Activated CD8-positive, alpha-beta memory T cell treated with anti-CD3 and anti-CD28 coated beads, Interleukin-2, amount 50 U/mL, for 24 hours (primary cell): Measurements from ENCODE around the gene STAG1.
"Not testable (repeated sequence)": the region's sequence is repeated elsewhere in the genome, so short reads cannot be mapped to it uniquely, and the experiment has no call there.

Experiments
- DNase-seq: peaks from one replicate; pipeline ENCODE4 v3.0.0-alpha.2; 2020; ENCODE audit errors: extremely low read depth

Gene STAG1

DNA sequence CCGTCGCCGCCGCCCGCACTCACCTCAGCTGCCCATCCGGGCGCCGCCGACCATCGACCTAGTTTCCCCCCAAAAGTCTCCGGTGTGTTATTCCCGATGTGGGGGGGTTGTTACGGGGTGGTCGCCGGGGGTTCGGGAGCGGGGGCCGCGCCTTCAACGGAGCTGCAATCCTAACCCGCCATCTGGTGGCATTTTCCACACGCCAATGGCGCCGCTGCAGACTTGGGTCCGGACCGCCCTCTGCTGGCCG is at the start of gene STAG1:
Gene STAG1 (minus strand): TSS at position 207 of the 250 bp plus-strand sequence. CDS start 121,480 bp downstream, outside the sequence.
- DNase-seq = no peak

DNA sequence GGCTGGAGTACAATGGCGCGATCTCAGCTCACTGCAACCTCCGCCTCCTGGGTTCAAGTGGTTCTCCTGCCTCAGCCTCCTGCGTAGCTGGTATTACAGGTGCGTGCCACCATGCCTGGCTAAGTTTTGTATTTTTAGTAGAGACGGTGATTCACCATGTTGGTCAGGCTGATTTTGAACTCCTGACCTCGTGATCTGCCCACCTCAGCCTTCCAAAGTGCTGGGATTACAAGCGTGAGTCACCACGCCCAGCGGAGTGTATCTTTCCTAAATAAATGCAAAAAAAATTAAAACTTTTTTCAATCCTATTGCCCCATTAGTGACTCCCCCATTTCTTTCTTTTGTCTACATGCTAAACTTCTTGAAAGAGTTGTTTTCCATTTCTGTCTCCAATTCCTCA is 49.0 kb upstream of the STAG1 start:
- DNase-seq = not testable (repeated sequence)

GRCh38 chr3:136792556-136793330 is 40.6 kb upstream of the STAG1 start:
- no peak for DNase-seq

- DNase-seq = no peak
Measured at GRCh38 chr3:136790786-136791185, 38.6 kb upstream of the STAG1 start.

DNA sequence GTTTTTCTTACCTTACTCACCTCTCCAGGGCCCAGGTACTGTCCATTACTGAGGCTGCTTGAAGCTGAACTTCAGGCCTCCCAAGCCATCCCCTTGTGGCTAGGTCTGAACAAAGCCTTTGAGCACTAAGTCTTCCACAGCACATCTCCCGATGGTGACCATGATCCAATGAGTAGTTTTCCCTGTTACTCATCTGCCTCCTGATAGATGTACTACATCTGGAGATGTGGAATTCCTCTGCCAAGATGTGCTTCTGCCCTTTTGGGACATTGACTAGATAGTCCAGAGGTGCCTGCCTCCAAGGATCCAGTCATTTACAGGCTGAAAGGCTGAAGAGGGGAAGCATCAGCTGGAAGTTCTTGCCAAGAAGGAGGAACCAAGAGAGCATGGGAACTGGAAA is 37.8 kb upstream of the STAG1 start:
- DNase-seq = no peak

DNA sequence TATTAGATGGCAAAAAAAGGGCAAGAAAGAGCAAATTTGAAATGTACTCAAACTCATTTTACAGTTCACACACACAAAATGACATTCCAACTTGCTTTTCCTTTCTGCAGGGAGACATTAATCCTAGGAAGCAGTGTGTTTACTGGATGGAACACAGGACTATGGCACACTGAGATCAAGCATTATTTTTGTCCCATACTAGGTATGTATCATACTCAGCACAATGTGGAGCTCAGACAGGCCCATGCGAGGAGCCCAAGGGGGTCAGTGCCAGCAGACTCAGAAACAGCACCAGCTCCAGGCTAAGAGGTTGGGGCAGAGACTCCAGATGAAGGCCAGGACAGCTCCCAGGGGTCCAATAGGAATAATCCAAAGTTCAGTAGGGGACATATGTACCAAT is 36.0 kb upstream of the STAG1 start:
- DNase-seq = no peak

DNA sequence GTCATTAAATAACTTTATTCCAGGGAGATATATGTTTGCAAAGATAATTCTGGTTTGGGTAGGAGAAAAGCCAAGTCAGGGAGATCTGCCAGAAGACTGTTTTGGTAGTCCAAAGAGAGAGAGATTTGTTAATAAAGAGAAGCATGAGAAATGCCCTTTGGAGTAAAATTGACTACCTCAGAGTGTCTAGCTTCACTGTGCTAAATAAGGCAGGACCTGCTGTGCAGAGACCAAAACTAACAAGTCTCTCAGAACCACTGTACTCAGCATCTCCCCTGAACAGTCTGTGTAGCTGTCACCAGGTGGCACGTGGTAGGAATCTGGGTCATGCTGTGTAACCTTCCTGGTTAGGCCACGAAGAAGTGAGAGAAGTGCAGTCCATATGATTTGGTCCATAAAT is 35.2 kb upstream of the STAG1 start:
- no peak for DNase-seq

DNA sequence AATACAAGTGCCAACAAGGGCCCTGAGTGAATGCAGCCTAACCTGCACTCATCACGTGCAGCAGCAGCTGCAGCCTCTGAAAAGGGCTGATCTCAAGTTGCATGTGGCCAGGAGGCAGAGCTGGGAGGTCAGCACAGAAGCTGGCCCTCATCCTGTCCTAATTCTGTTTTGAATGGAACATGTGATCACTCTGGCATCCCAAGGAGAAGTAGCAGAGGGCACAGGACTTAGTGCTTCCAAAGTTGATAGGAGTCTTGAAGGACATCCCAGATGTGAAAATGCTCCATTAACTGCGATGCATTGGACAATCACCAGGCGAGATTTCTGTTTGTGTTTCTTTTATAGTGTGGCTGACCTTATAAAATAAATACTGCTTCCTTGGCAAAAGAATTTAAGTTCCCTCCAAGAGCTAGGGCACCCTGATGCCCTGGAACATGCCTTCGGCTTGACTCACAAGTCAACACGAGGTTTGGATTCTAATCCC is 31.6 kb upstream of the STAG1 start:
- no peak for DNase-seq

GRCh38 chr3:136780741-136781140 is 28.6 kb upstream of the STAG1 start:
- DNase-seq = no peak

- no peak for DNase-seq
Measured at GRCh38 chr3:136778865-136779264, 26.7 kb upstream of the STAG1 start.

DNA sequence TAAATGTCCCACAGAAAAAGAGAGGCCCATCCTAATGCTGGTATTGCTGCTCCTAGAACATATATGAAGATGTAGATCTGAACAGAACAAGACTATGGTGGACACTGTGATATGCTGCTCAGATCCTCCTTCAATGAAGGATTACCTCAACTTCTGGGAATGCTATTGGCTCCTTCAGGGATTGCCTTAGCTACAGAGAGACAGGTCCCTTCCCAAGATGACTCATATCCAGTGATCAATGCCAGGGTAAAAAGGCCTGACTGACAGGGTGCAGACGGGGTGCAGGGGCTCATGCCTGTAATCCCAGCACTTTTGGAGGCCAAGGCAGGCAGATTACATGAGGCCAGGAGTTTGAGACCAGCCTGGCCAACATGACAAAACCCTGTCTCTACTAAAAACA is 20.5 kb upstream of the STAG1 start:
- DNase-seq = no peak

DNA sequence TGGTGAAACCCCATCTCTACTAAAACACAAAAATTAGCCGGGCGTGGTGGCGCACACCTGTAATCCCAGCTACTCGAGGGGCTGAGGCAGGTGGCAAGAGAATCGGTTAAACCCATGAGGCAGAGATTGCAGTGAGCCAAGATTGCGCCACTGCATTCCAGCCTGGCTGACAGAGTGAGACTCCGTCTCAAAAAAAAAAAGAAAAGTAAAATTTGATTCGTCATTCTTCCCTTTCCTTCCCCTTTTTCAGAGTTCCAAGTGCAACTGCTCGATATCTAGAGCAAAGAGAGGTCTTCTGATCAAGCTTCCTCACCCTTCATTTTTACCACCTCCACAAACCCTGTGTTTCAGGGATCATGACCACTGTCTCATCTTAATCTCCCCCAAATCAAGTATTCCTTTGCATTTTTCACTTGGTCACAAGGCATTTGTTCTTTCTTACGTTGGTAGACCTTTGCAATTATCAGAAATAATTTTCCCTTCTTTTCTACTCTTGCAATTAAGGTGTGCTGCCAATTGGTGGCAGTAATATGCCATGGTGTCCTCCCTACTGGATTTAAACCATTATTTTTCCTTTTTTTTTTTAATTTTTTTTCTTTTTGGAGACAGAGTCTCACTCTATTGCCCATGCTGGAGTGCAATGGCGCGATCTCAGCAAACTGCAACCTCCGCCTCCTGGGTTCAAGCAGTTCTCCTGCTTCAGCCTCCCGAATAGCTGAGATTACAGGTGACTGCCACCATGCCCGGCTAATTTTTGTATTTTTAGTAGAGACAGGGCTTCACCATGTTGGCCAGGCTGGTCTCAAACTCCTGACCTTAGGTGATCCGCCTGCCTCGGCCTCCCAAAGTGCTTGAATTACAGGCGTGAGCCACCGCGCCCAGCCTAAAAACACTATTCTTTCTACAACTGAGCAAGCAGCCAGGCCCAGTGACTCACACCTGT is 6.3 kb upstream of the STAG1 start:
- DNase-seq = not testable (repeated sequence)

DNA sequence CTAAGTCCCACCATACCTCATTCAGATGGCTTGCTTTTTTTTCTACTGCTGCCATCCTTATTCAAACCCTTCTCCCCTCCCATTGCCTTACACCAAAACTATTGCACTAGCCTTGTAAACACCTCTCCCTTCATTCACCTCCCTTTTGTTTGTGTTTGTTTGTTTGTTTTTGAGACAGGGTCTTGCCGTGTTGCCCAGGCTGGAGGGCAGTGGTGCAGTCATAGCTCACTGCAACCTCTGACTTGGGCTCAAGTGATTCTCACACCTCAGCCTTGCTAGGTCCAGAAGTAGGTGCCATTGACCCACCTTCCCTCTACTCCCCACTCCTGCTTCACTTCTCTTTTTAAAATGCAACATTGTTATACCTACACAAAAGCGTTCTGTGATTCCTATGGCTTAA is 3.0 kb upstream of the STAG1 start:
- no peak for DNase-seq

DNA sequence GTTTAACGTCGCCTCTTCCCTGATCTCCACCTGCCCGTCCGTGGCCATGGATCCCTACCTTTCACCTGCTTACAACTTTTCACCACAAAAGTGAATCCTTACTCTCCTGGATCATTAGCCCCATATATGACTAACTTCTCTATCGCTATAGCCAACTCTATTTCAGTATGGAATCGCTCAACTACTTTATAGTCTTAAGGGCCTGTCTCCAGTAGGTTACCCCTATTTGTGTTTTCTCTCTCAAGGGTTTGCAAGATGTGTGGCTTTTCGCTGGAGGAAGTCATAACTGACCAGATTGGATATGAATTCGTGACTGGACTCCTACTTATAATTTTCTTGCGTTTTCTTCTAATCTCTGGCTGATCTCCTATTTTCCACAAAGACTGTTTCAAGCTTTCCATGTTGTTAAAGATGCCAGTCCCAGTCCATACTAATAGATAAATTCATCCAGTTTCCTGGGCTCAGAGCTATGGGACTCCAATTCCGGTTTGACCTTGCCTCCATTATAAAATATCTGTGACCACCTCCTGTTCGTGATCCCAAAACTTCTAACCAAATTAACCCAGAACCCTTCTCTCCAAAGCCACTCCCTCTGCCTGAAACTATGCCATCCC is 1.3 kb upstream of the STAG1 start:
- DNase-seq = no peak

DNA sequence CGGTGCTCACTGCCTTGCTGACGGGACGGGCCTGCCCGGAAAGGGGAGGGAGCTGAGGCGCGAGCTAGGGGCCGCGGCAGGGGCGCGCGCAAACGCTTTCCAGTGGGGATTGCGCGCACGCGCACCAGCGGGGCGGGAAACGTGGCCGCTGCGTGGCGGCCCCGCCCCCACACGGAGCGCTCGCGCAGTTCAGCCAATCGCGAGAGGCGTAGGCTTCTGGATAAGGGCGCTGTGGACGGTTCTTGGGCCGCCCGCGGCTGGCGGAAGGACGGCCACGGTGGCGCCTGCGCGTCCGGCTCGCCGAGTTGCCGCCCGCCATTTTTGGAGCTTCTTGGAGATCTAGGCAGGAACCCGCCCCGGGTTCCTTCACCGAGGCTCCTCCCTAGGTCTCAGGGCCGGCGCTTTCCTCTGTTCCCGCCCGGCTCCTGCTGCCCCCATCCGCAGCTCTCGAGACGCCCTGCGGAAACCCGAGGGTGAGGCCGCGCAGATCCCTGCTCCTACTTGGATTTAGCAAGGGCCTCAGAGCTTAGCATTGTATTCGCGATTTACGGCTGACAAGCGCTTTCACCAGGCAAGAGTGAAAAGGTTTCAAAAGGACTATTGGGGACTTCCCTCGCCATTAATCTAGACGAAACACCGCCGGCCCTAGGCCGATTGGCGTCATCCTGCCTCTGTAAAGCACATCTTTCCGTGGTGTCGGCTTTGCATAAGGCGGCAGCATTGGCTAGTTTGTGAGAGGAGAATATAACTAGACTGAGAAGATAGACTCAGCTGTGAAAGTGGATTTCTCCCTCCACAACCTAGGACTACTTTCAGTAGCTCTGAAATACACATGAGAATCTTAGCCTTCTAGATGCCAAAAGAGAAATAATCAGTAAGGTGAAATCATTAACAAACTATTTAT is 496 bp upstream of the STAG1 start:
- peak; percentile 97 for DNase-seq

GRCh38 chr3:136751316-136752171 is 634 bp downstream of the STAG1 start:
- DNase-seq = peak; percentile 17

DNA sequence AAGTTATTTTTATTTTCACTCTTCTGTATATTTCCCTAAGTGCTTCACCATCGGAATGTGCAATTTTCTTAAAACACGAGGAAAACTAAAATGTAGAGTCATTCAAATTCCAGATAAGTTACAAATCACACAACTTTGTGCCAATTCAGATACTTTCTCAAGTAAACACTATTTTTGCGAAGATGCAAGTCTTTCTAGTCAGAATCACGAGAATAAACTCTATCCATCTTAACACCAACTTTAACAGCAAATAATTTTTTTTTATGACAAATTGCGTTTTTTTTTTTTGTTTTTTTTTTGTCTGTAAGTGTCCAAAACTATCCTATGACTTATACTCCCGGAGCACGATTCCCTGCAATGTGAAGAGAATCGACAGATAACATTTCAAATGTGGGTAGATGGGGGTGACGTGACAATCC is 1.3 kb downstream of the STAG1 start:
- no peak for DNase-seq

- DNase-seq = no peak
Measured at GRCh38 chr3:136750209-136750896, 1.8 kb downstream of the STAG1 start.

- DNase-seq = not testable (repeated sequence)
Measured at GRCh38 chr3:136749602-136750001, 2.6 kb downstream of the STAG1 start.

DNA sequence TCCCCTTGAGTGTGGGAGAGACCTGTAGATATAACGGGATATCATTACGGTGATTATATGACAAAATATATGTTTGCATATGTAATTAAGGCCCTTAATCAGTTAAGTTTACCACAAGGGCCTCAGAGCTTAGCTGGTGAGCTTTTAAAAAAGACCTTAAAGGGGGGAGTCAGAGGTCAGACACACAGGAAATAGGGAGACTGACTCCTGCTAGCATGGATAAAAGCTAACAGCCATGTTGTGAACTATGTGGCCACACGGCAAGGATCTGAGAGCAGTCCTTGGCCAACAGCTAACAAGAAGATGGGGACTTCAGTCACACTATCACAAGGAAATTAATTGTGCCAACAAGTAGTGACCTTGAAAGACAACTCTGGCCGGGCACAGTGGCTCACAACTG is 3.1 kb downstream of the STAG1 start:
- DNase-seq = no peak
